Mesothelial cell of epicardium (in vitro differentiated cells): Measurements from ENCODE around the gene PCCA. TPM values are rescaled to one million over a fixed set of nuclear protein-coding genes. Genes with fewer than 3 reads are reported as not detected.
"Not testable (repeated sequence)": the region's sequence is repeated elsewhere in the genome, so short reads cannot be mapped to it uniquely, and the experiment has no call there.

ENCODE experiments used
- DNase-seq, 2 experiments: peaks; one replicate each; pipeline ENCODE4 v3.0.0; 2021; ENCODE audit warnings: low spot score in 2 of 2; ENCODE audit not compliant: unreplicated experiment in 2 of 2
- H3K27ac Mint-ChIP-seq: 2 replicates; pipeline ENCODE4 v1.8.0; 2021; ENCODE audit warnings: mixed read lengths
- H3K27me3 Mint-ChIP-seq: 2 replicates; pipeline ENCODE4 v1.8.0; 2021; ENCODE audit warnings: low read depth, mixed read lengths
- H3K36me3 Mint-ChIP-seq: 2 replicates; pipeline ENCODE4 v1.8.0; 2021; ENCODE audit warnings: mixed read lengths
- H3K4me1 Mint-ChIP-seq: 2 replicates; pipeline ENCODE4 v1.8.0; 2021; ENCODE audit warnings: mixed read lengths
- H3K4me3 Mint-ChIP-seq: 2 replicates; pipeline ENCODE4 v1.8.0; 2021; ENCODE audit warnings: mild to moderate bottlenecking, moderate library complexity, mixed read lengths
- H3K9me3 Mint-ChIP-seq: 2 replicates; pipeline ENCODE4 v1.8.0; 2021; ENCODE audit warnings: mixed read lengths
- CTCF ChIP-seq: fragments of 200-600 bp; sonication (generic); IDR thresholded peaks from one replicate; pipeline ENCODE4 v1.5.0; 2021; ENCODE audit warnings: antibody characterized with exemption; ENCODE audit not compliant: unreplicated experiment
- total RNA-seq: library from RNA; stranded (reverse); gene quantifications from 3 replicates; pipeline ENCODE4 v1.2.1, GENCODE V29; 2021

PCCA gene
- total RNA-seq, 1 donor from 2014 or later, result 41.6 TPM

- Mint-ChIP-seq H3K4me1 (peaks cover 1% of the 10 kb centered on the region), H3K9me3 (no peaks in the 10 kb centered on the region), H3K4me3 (no peak overlapping the region), H3K27ac (no peak overlapping the region), H3K27me3 (no peaks in the 10 kb centered on the region), H3K36me3 (peaks cover 12% of the 10 kb centered on the region)
- no peak for DNase-seq
- TF ChIP-seq CTCF, result no peak
Measured at GRCh38 chr13:100387416-100387815, 298.5 kb downstream of the PCCA start.

- H3K27me3 Mint-ChIP-seq, H3K4me3 Mint-ChIP-seq, DNase-seq, H3K4me1 Mint-ChIP-seq, H3K27ac Mint-ChIP-seq, H3K9me3 Mint-ChIP-seq: not testable (repeated sequence)
- H3K36me3 Mint-ChIP-seq, result peaks cover 13% of the 10 kb centered on the region
Measured at GRCh38 chr13:100388150-100388549, 299.3 kb downstream of the PCCA start.

- DNase-seq, result no peak
- no peak overlapping the region for H3K4me3 Mint-ChIP-seq
- no peaks in the 10 kb centered on the region for H3K9me3 Mint-ChIP-seq
- H3K4me1 Mint-ChIP-seq, result peaks cover 9% of the 10 kb centered on the region
- H3K27ac Mint-ChIP-seq, result no peak overlapping the region
- no peak for TF ChIP-seq CTCF
- H3K36me3 Mint-ChIP-seq, result peaks cover 13% of the 10 kb centered on the region
- no peaks in the 10 kb centered on the region for H3K27me3 Mint-ChIP-seq
Measured at GRCh38 chr13:100388923-100389322, 300.0 kb downstream of the PCCA start.

- Mint-ChIP-seq H3K9me3 (no peaks in the 10 kb centered on the region), H3K36me3 (peaks cover 13% of the 10 kb centered on the region), H3K27ac (no peak overlapping the region), H3K4me3 (no peak overlapping the region), H3K27me3 (no peaks in the 10 kb centered on the region), H3K4me1 (peaks cover 15% of the 10 kb centered on the region)
- no peak for TF ChIP-seq CTCF
- no peak for DNase-seq
Measured at GRCh38 chr13:100389617-100390016, 300.7 kb downstream of the PCCA start.

- Mint-ChIP-seq H3K27me3 (no peaks in the 10 kb centered on the region), H3K27ac (peak overlapping the region; percentile 59), H3K36me3 (peaks cover 4% of the 10 kb centered on the region), H3K4me1 (peaks cover 19% of the 10 kb centered on the region), H3K9me3 (no peaks in the 10 kb centered on the region), H3K4me3 (no peak overlapping the region)
- TF ChIP-seq CTCF, result no peak
- DNase-seq, result no peak
Measured at GRCh38 chr13:100392709-100393630, 304.1 kb downstream of the PCCA start.

GRCh38 chr13:100394005-100394695 is 305.3 kb downstream of the PCCA start:
- no peak for TF ChIP-seq CTCF
- no peak for DNase-seq
- Mint-ChIP-seq H3K9me3 (no peaks in the 10 kb centered on the region), H3K27ac (peak overlapping the region; percentile 36), H3K36me3 (peaks cover 4% of the 10 kb centered on the region), H3K27me3 (no peaks in the 10 kb centered on the region), H3K4me3 (no peak overlapping the region), H3K4me1 (peaks cover 19% of the 10 kb centered on the region)
